ENCODE measurements around the gene OR2F1.

Gene OR2F1

DNA sequence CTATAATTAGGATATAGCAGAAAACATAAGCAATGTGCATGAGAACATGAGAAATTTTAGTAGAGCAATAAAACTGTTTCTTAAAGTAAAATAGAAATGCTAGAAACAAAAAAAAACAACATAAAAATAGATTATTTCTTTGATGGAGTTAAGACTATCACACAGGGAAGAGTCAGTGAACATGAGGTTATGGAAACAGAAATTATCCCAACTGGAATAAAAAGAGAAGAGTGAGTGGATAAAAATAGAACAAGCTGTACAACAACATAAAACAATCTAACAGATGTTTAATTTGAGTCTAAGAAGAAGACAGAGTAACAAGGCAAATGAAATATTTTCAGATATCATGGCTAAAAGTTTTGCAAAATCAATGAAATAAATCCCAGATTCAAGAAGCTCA, 38.0 kb downstream of the OR2F1 start:
- DNase-seq (ENCODE audit: extremely low read depth, low read depth), result no peak
- TF ChIP-seq, protein P1, sequence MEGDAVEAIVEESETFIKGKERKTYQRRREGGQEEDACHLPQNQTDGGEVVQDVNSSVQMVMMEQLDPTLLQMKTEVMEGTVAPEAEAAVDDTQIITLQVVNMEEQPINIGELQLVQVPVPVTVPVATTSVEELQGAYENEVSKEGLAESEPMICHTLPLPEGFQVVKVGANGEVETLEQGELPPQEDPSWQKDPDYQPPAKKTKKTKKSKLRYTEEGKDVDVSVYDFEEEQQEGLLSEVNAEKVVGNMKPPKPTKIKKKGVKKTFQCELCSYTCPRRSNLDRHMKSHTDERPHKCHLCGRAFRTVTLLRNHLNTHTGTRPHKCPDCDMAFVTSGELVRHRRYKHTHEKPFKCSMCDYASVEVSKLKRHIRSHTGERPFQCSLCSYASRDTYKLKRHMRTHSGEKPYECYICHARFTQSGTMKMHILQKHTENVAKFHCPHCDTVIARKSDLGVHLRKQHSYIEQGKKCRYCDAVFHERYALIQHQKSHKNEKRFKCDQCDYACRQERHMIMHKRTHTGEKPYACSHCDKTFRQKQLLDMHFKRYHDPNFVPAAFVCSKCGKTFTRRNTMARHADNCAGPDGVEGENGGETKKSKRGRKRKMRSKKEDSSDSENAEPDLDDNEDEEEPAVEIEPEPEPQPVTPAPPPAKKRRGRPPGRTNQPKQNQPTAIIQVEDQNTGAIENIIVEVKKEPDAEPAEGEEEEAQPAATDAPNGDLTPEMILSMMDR (IDR thresholded peaks at IDR 0.05; ENCODE audit: low read depth, low read length), result no peak

DNA sequence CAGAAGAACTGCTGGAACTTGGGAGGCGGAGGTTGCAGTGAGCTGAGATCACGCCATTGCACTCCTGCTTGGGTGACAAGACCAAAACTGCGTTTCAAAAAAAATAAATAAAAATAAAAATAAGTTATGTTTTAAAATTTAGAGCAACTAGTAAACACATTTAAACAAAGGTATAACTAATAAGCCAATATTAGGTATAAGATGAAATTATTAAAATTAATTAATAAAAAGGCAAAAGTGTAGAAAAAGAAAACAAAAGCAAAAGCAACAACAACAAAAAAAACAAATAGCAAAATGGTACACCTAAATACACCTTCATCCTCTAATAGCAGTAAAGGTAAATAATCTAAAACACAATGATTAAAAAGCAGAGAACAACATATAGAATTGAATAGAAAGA, 39.3 kb downstream of the OR2F1 start:
- no peak for DNase-seq (ENCODE audit: extremely low read depth, low read depth)
- TF ChIP-seq, protein P1 (IDR thresholded peaks at IDR 0.05; ENCODE audit: low read depth, low read length), result no peak

DNA sequence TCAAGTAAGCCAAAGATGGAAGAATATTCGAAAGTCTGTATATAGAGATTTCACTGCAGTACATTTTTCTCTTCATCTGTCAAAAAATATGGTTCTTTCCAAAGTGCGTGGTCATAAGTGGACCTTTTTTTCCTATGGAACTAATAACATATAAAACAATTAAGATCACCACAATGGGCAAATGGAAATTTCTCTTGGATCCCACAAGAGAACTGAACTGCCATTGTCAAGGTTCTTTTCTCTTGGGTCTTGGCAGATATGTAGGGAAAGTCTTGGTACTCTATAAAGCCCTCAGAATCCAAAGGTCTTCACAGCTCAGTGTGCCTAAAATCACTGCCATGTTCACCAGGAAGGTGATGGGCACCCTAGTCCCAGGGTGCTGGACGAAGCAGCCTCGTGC, 45.4 kb downstream of the OR2F1 start, which contains the start of gene OR6B1:
Gene OR6B1, plus strand, starts transcription at position 301 of the 400 bp plus-strand sequence. CDS start 3,677 bp downstream, outside the sequence.
- TF ChIP-seq, protein P1 (IDR thresholded peaks at IDR 0.05; ENCODE audit: low read depth, low read length), result no peak
- DNase-seq (ENCODE audit: extremely low read depth, low read depth), result no peak

DNA sequence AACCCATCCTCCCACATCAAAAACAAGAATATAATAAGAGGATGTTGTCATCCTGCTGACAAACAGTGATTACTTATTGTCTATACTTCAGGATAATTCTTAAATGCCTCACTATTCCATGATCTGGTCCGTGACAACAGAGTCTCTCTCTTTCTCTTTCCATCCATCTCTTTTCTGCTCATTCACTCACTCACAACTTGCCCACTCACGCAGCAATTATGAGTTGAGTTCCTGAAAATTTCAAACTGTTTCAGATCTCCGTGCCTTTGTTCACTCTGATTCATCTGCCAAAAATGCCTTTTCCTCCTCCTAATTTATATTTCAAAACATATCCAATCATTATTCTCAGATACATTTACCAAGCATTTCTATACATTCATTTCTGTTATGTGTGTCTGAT, 46.9 kb downstream of the OR2F1 start:
- TF ChIP-seq, protein P1 (IDR thresholded peaks at IDR 0.05; ENCODE audit: low read depth, low read length), result no peak
- DNase-seq (ENCODE audit: extremely low read depth, low read depth), result no peak

DNA sequence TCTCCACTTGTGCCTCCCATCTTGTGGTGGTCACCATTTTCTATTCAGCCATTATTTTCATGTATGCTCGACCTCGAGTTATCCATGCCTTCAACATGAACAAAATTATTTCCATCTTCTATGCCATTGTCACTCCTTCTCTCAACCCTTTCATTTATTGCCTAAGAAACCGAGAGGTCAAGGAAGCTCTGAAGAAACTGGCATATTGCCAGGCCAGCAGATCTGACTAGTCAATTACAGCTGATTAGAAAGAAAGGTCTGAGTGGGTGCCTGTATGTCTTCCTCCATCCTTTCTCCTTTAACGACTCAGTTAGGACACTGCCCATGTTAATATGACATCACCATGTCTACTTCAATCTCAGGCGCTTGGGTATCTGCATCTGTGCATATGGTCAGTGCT, 50.1 kb downstream of the OR2F1 start:
- TF ChIP-seq, protein P1 (IDR thresholded peaks at IDR 0.05; ENCODE audit: low read depth, low read length), result no peak
- DNase-seq (ENCODE audit: extremely low read depth, low read depth), result no peak

DNA sequence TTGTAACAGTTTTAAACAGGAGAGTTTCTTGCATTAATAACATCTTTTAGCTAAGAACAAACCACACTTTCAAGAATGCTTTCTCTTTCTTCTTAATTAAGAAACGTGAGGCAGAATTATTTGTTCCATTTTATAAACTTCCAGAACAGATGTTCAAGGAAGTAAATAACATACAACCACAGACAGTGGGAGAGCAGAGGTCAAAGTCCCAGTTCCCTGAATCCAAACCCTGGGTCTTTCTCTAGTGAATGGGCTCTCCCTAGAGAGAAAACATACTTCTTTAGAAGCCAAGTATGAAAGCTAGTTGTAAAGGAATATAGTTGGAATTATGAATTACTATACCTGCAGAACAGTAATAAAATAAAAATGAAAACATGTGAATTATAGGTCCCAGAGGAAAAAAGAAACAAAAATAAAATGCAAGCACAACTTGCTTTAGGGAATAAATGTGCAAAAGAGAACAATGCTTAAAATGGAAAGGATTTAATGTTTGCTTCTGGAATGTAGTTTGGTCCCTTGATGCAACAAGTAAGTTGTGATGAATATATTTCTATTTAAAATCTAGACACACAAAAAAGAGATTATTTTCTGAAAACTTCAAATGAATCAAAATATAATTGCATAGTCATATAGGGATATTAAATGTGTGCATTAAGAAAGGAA, 51.5 kb downstream of the OR2F1 start:
- TF ChIP-seq, protein P1 (IDR thresholded peaks at IDR 0.05; ENCODE audit: low read depth, low read length), result no peak
- DNase-seq (ENCODE audit: extremely low read depth, low read depth), result no peak

DNA sequence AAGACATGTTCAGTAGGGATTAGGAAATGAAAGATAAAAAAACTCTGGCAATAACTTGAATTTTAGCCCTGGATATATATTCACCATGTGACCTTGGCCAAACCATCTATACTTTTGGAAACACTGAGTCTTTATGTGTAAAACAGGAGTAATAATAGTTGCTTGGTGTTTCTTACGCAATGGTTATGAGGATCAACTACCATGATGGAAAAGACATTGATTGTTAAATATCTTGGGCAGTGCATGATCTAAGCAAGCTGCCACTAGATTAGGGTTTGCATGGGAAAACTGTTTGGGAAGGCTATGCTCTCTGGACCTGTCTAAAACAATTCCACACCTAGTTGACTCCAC, 52.0 kb downstream of the OR2F1 start:
- no peak for DNase-seq (ENCODE audit: extremely low read depth, low read depth)
- TF ChIP-seq, protein P1 (IDR thresholded peaks at IDR 0.05; ENCODE audit: low read depth, low read length), result no peak

Data from AG09319 (cell line).